Measurements from ENCODE around the gene FKBP1A.

- TF ChIP-seq EP300 (IDR thresholded peaks at IDR 0.05) (no peak), POLR2A (IDR thresholded peaks at IDR 0.05) (no peak), CTCF (IDR thresholded peaks at IDR 0.05) (no peak)
Observed at GRCh38 chr20:1323256-1323655, 69.6 kb downstream of the FKBP1A start.

Measured in sigmoid colon (tissue), 4 donors.